NCI-H128 (cell line): ENCODE measurements around the gene CHAC1.
A peak's percentile ranks its signal among the peaks of the same experiment; 100 is the strongest.
"Not testable (repeated sequence)": the region's sequence is repeated elsewhere in the genome, so short reads cannot be mapped to it uniquely, and the experiment has no call there.

Experiments used
- DNase-seq: peaks from one replicate; lab custom pipeline; 2025; ENCODE audit not compliant: unreplicated experiment; lab: John Stamatoyannopoulos, UW

Gene CHAC1

GRCh38 chr15:40955930-40956540 lies 2.8 kb downstream of the CHAC1 start:
- no peak for DNase-seq

- DNase-seq, result no peak
Measured at GRCh38 chr15:40956541-40956982, 3.3 kb downstream of the CHAC1 start.

- no peak for DNase-seq
Measured at GRCh38 chr15:40957041-40957555, 3.8 kb downstream of the CHAC1 start.

- no peak for DNase-seq
Measured at GRCh38 chr15:40957581-40958051, 4.3 kb downstream of the CHAC1 start.

DNA sequence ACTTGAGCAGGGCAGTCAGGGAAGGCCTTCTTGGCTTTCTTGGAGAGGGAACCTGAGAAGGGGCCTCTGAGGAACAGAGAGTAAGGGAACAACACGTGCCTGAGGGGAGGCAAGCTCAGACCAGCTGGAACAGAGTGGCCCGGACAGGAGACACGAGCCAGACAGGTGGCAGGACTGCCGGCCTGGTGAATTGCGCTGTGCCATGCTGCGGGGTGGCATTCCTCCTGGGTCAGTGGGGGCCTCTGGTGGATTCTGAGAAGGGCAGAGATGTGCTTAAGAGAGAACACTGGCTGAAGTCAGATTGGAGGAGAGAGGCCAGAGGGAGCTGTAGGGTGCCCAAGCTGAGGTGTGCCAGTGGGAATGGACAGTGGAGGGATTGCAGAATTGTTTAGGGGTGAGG lies 4.9 kb downstream of the CHAC1 start:
- DNase-seq, result no peak

DNA sequence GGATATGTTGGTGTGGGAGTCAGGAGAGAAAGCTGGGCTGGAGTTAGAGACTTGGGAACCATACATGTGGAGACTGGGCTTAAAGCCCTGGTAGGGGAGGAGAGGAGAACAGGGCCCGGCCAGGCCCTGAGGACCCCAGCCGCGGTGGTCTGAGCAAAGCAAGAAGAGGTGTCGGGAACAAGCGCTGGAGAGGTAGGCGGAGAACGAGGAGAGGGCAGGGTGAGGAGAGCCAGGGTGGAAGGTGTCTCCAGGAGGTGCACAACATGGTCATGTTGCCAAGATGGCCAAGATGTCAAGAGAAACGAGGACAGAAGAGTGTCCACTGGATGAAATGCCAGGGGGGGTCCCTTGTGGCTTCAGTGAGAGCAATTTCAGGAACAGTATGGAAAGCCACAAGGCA lies 5.5 kb downstream of the CHAC1 start:
- no peak for DNase-seq

DNA sequence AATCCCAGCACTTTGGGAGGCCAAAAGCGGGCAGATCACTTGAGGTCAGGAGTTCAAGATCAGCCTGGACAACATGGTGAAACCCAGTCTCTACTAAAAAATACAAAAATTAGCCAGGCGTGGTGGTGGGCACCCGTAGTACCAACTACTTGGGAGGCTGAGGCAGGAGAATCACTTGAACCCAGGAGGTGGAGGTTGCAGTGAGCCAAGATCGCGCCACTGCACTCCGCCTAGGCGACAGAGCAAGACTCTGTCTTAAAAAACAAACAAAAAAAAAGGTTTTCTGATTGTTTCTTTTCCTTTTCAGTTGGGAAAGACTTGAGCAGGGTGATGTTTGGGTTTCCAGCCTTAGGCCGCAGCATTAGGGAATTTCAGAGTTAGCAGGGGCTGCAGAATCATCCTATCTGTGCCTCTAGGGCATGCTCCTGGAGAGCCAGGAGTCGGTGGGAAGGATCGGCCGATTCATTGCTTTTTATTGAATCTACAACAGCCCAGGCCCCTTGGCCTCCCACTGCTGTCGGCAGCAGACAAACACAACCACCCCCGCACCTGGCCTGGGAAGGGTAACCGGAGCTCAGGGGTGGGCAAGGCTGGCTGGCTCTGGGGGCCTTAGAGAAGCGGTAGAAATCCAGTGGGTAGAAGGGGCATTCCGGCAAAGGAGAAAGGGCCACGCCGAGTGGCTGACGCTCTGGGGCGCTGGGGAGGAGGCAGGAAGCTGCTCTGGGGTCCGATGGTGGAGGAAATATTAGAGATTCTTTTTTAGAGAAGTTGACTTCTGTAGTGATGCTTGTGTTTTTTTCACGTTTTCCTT lies 6.3 kb downstream of the CHAC1 start:
- no peak for DNase-seq

DNA sequence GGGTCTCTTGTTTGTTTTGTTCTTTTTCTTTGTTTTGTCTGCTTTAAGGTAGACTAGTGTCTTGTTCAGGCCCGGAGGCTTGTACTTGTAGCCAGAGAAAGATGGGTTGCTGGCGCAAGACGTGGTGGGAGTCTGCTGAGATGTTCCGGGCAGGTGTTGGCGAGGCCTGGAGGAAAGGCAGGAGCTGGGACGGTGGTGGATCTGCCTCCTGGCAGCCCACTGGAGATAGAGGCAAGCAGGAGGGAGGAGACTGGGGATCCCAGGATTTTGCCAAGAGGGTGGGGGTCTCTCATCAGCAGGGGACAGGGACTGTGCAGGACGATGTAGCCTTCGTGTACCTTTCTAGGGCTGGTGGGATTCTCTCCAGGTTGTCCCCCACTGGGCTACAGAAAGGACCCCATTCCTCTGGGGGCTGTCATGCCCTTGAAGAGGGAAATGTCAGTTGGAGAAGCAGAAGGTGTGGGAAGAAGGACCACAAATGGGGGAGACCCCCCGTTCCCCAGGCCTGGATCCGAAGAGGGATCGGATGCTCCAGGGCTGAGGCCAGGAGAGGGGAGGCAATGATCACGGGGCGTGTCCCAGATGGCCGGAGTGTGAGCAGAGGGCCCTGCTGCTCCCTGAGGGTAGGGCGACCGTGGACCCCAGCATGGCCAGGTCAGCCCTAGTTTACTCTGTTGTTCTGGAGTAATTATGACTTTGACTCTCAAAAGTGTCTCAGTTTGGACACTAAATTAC lies 7.0 kb downstream of the CHAC1 start:
- no peak for DNase-seq

DNA sequence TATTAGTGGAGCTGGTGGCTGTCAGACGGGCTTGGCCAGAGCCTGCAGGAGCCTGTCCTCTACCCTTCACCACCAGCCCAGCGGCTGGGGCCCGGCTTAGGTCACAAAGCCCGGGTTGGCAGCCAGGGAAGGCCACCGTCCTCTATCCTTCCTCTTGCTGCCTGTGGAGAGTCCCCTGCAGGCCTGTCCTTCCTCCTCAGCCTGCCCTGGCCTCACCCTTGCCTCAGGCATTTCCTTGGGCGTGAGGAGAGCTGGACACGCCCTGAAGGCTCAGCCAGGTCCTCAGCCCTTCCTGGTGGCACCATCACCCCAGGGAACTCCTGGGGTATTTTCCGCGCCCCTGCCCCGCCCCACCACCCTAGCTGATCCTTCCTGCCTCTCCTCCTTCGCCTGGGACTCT lies 7.7 kb downstream of the CHAC1 start:
- no peak for DNase-seq

GRCh38 chr15:40961740-40962139 lies 8.5 kb downstream of the CHAC1 start:
- DNase-seq, result not testable (repeated sequence)

DNA sequence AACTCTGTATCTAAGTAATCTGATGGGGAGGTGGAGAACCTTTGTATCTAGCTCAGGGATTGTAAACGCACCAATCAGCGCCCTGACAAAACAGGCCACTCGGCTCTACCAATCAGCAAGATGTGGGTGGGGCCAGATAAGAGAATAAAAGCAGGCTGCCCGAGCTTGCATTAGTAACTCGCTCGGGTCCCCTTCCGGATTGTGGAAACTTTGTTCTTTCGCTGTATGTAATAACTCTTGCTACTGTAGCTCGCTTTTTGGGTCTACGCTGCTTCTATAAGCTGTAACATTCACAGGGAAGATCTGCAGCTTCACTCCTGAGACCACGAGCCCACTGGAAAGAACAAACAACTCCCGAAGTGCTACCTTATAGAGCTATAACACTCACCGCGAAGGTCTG lies 9.0 kb downstream of the CHAC1 start:
- not testable (repeated sequence) for DNase-seq

DNA sequence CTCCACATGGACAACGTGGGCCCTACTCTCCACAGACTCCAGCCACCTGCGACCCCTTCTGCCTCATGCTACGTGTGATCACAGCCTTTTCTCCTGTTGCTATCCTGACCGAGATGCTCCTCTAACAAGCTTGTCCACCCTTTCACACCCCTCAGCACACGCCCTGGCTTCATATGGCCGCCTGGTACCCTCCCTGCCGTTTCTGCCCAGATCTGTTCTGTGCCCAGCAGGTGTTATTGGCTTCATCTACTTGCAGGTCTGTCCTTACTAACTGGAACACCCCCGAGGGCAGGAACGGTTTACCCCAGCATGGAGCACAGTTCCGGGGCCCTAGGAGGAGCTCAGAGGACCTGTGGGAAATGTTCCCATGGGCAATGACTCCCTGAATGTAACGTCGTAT lies 9.9 kb downstream of the CHAC1 start:
- no peak for DNase-seq

GRCh38 chr15:40964006-40964405 lies 10.7 kb downstream of the CHAC1 start:
- no peak for DNase-seq

DNA sequence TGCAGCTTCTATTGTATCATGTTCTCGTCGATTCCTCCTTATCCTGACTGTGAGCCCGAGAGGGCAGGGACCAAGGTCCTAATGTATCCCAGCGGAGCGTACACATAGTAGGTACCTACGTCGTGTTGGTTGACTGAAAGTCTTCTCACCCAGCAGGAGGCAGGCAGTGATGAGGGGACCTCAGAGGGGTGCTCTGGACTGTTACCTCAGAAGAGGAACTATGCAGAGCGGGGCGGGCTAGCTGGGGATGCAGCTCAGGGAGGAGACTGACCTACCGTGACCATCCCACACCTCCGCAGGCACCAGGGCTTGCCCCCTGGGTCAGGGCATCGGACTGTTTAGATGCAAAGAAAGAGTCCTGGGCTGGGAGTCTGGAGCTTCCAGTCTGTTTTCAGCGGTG lies 11.4 kb downstream of the CHAC1 start:
- DNase-seq, result no peak

DNA sequence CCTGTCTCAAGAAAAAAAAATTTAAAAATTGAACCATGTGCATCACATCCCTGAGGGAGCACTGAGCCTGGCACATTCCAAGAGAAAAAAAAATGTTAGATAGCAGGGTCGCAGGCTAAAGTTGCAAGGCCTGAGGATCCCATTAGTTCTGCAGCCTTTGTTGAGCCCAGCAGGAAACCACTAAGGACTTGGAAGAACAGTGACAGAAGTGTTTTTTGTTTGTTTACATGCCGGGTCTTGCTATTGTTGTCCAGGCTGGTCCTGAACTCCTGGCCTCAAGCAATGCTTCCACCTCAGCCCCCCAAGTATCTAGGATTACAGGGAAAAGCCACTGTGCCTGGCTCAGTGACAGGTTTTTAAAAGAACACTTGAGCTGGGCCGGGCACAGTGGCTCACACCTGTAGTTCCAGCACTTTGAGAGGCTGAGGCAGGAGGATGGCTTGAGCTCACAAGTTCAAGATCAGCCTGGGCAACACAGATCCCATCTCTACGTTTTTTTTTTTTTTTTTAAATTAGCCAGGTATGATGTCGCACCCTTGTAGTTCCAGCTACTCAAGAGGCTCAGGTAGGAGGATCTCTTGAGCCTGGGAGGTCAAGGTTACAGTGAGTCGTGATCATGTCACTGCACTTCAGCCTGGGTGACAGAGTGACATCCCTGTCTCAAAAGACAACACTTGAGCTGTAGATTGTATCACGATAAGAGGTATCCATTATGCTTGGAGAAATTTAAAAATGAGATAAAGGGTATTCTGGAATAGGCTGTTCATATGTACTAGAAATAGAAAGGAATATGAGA lies 15.2 kb downstream of the CHAC1 start:
- peak; percentile 9 for DNase-seq

GRCh38 chr15:40969363-40969762 lies 16.1 kb downstream of the CHAC1 start:
- DNase-seq, result no peak

DNA sequence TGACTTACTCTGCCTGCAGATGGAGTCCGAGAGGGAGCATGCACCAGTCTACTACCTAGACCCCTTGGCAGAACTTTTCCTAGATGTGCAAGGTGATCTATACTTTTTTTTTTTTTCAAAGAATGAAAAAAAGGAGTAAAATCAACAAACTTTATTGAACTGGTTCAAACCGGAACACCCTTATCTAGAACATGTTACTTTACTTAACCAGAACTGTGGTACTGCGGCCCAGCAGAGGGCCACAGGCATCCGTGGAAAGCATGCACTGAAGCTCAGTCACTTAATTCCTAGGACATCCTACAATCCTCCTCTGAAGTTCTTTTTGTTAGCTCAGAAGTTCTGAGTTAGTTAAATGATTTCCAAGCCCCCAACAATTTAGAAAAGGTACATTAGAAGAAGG lies 21.6 kb downstream of the CHAC1 start:
- no peak for DNase-seq

- DNase-seq, result no peak
Measured at GRCh38 chr15:40976819-40977218, 23.5 kb downstream of the CHAC1 start.

GRCh38 chr15:40978141-40978540 lies 24.9 kb downstream of the CHAC1 start:
- DNase-seq, result no peak

DNA sequence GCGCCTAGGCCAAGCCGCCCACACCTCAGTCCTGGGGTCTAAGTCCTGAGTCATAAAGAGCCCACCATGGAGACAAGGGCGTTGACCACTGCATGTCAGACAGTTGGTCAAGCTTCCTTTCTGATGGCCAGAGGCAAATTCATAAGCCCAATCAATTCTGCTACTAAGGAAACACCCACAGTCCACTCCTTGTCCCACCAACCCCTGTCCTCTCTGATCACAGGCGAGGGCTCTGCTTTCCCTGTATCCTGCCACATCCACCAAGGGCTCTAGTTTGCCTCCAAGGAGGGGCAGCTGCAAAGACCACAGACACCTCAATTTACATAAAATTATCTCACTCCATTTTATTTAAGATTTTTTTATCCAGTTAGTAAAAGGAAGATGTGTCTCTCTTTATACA lies 25.3 kb downstream of the CHAC1 start:
- DNase-seq, result no peak

- no peak for DNase-seq
Measured at GRCh38 chr15:40981186-40981585, 27.9 kb downstream of the CHAC1 start.
